CD14-positive monocyte (primary cell): ENCODE measurements around the gene SGCD. TPM values are rescaled to one million over a fixed set of nuclear protein-coding genes. Genes with fewer than 3 reads are reported as not detected.

ENCODE experiments used
- DNase-seq, 3 donors: peaks; one replicate each; pipeline ENCODE4 v3.0.0-alpha.2; 2011 to 2022
- H2AFZ ChIP-seq: 2 replicates; pipeline ENCODE4 v1.6.0; 2012; ENCODE audit warnings: mild to moderate bottlenecking, low read depth, low read length, inconsistent platforms; ENCODE audit not compliant: insufficient read depth, poor library complexity, severe bottlenecking
- H3K27ac ChIP-seq, 2 donors: 1 replicate in 1 of 2; 2 replicates in 1 of 2; pipeline ENCODE4 v1.5.1; 2012 to 2013; ENCODE audit warnings: low read length in 2 of 2, control low read depth in 1 of 2, inconsistent platforms in 1 of 2, low read depth in 1 of 2, mild to moderate bottlenecking in 1 of 2
- H3K27me3 ChIP-seq, 2 donors: one replicate each; pipeline versions ENCODE4 v1.6.0 to v1.6.1; 2011 to 2013; ENCODE audit warnings: low read length in 2 of 2; ENCODE audit not compliant: control insufficient read depth in 2 of 2, insufficient read depth in 2 of 2
- H3K36me3 ChIP-seq, 2 donors: replicated peaks in 1 of 2; 1 replicate in 1 of 2; 2 replicates in 1 of 2; pipeline versions ENCODE4 v1.5.1 to v1.6.1; 2012 to 2013; ENCODE audit warnings: low read length in 2 of 2, control low read depth in 1 of 2, inconsistent platforms in 1 of 2, mild to moderate bottlenecking in 1 of 2; ENCODE audit not compliant: insufficient read depth in 2 of 2, control insufficient read depth in 1 of 2
- H3K4me1 ChIP-seq, 2 donors: 1 replicate in 1 of 2; 2 replicates in 1 of 2; pipeline versions ENCODE4 v1.5.1 to v1.6.1; 2012 to 2013; ENCODE audit warnings: low read length in 2 of 2, control low read depth in 1 of 2, inconsistent platforms in 1 of 2, mild to moderate bottlenecking in 1 of 2, moderate library complexity in 1 of 2; ENCODE audit not compliant: insufficient read depth in 2 of 2, control insufficient read depth in 1 of 2
- H3K4me2 ChIP-seq: replicated peaks from 2 replicates; pipeline ENCODE3; 2012; ENCODE audit warnings: low read length, moderate library complexity, mild to moderate bottlenecking; ENCODE audit not compliant: poor library complexity, severe bottlenecking; ENCODE audit errors: extremely low read depth
- H3K4me3 ChIP-seq, 3 experiments: fragments of 200-600 bp in 1 of 3; sonication (generic) in 1 of 3; replicated peaks in 1 of 3; 1 replicate in 2 of 3; 2 replicates in 1 of 3; pipeline ENCODE4 v1.5.1; 2011 to 2013; ENCODE audit warnings: low read length in 3 of 3, mild to moderate bottlenecking in 3 of 3, control low read depth in 2 of 3, low read depth in 2 of 3, inconsistent platforms in 1 of 3, moderate library complexity in 1 of 3
- H3K79me2 ChIP-seq: 2 replicates; pipeline ENCODE4 v1.6.0; 2012; ENCODE audit warnings: mild to moderate bottlenecking, control low read depth, inconsistent platforms, low read length, moderate library complexity; ENCODE audit not compliant: insufficient read depth
- H3K9ac ChIP-seq: 2 replicates; pipeline ENCODE4 v1.6.0; 2017; ENCODE audit warnings: low read length, mild to moderate bottlenecking; ENCODE audit not compliant: insufficient read depth, poor library complexity, severe bottlenecking
- H3K9me3 ChIP-seq, 2 donors: replicated peaks in 1 of 2; 1 replicate in 1 of 2; 2 replicates in 1 of 2; pipeline versions ENCODE4 v1.5.1 to v1.6.1; 2012 to 2013; ENCODE audit warnings: low read length in 2 of 2, control low read depth in 1 of 2; ENCODE audit not compliant: control insufficient read depth in 1 of 2, insufficient read depth in 1 of 2
- H4K20me1 ChIP-seq: 2 replicates; pipeline ENCODE4 v1.6.0; 2012; ENCODE audit warnings: mild to moderate bottlenecking, low read length, control low read depth, moderate library complexity; ENCODE audit not compliant: insufficient read depth
- H3K27ac Mint-ChIP-seq, 7 donors: one replicate each; pipeline ENCODE4 v1.8.0; 2020; ENCODE audit warnings: mild to moderate bottlenecking in 7 of 7, mixed read lengths in 7 of 7, moderate library complexity in 6 of 7, inconsistent platforms in 2 of 7
- H3K27me3 Mint-ChIP-seq, 3 donors: one replicate each; pipeline ENCODE4 v1.8.0; 2021 to 2022; ENCODE audit warnings: low read depth in 3 of 3, mild to moderate bottlenecking in 3 of 3, mixed read lengths in 3 of 3, moderate library complexity in 3 of 3, inconsistent platforms in 1 of 3
- H3K36me3 Mint-ChIP-seq, 2 donors: one replicate each; pipeline ENCODE4 v1.8.0; 2020; ENCODE audit warnings: mixed read lengths in 2 of 2, inconsistent platforms in 1 of 2, mild to moderate bottlenecking in 1 of 2
- H3K4me1 Mint-ChIP-seq: one replicate; pipeline ENCODE4 v1.8.0; 2020; ENCODE audit warnings: mild to moderate bottlenecking, mixed read lengths
- H3K4me3 Mint-ChIP-seq, 2 donors: one replicate each; pipeline ENCODE4 v1.8.0; 2020; ENCODE audit warnings: mild to moderate bottlenecking in 2 of 2, mixed read lengths in 2 of 2, moderate library complexity in 1 of 2
- H3K9me3 Mint-ChIP-seq, 7 donors: one replicate each; pipeline ENCODE4 v1.8.0; 2020 to 2022; ENCODE audit warnings: mixed read lengths in 7 of 7, mild to moderate bottlenecking in 6 of 7, moderate library complexity in 6 of 7, inconsistent platforms in 2 of 7
- WGBS: methylation state at CpG from one replicate; pipeline ENCODE4 v1.1.5; 2013; ENCODE audit warnings: missing lambda C conversion rate; ENCODE audit not compliant: insufficient coverage; 5-methylcytosine and 5-hydroxymethylcytosine counted together
- intact Hi-C, 2 donors: fragments of 100-400 bp; cut with micrococcal nuclease; formaldehyde crosslinking; loops; one replicate each; pipeline versions ENCODE4 v1.15.0 to v1.15.1; 2023
- polyA plus RNA-seq, 3 donors: library from polyadenylated mRNA; depleted of rRNA in 1 of 3; unstranded in 2 of 3; stranded (reverse) in 1 of 3; fragments of 300-500 nt in 2 of 3; fragments of >200 nt in 1 of 3; fragmentation: Illumina TruSeq in 2 of 3; gene quantifications; 1 replicate in 2 of 3; 2 replicates in 1 of 3; pipeline ENCODE4 v1.2.3, GENCODE V29; 2012 to 2021
- TF ChIP-seq, protein P1 (sequence below): fragments of 200-600 bp; IDR thresholded peaks from one replicate; pipeline ENCODE4 v1.8.0; 2022; ENCODE audit warnings: antibody characterized with exemption, mild to moderate bottlenecking

SGCD gene
- polyA plus RNA-seq, 3 donors = not detected

DNA sequence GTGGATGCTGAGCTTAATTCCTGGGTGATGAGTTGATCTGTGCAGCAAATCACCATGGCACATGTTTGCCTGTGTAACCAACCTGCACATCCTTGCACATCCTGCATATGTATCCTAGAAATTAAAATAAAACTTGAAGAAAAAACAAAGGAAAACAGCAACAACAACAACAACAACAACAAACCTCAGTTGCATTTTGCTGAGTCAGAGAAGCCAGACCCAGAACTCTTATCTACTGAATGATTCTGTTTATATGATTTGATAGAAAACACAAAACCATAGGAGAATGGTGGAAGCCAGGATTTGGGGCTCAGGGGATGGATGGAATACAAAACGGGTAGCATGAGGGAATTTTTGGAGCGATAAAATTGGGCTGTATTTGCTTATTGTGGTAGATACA is 307.3 kb downstream of the SGCD start:
- no peaks in the 10 kb centered on the region for H3K36me3 ChIP-seq
- H3K27me3 ChIP-seq = no peaks in the 10 kb centered on the region
- Mint-ChIP-seq H3K27ac (no peak overlapping the region), H3K9me3 (peaks cover 0 to 5% (median 0%) of the 10 kb centered on the region in 7 donors), H3K4me1 (no peaks in the 10 kb centered on the region), H3K36me3 (no peaks in the 10 kb centered on the region), H3K27me3 (peaks cover 0 to 2% (median 0%) of the 10 kb centered on the region in 3 donors), H3K4me3 (no peak overlapping the region)
- H3K79me2 ChIP-seq = no peaks in the 10 kb centered on the region
- TF ChIP-seq, protein P1, sequence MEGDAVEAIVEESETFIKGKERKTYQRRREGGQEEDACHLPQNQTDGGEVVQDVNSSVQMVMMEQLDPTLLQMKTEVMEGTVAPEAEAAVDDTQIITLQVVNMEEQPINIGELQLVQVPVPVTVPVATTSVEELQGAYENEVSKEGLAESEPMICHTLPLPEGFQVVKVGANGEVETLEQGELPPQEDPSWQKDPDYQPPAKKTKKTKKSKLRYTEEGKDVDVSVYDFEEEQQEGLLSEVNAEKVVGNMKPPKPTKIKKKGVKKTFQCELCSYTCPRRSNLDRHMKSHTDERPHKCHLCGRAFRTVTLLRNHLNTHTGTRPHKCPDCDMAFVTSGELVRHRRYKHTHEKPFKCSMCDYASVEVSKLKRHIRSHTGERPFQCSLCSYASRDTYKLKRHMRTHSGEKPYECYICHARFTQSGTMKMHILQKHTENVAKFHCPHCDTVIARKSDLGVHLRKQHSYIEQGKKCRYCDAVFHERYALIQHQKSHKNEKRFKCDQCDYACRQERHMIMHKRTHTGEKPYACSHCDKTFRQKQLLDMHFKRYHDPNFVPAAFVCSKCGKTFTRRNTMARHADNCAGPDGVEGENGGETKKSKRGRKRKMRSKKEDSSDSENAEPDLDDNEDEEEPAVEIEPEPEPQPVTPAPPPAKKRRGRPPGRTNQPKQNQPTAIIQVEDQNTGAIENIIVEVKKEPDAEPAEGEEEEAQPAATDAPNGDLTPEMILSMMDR = no peak
- H3K9me3 ChIP-seq = peaks cover 0 to 2% of the 10 kb centered on the region in 2 donors
- H4K20me1 ChIP-seq = no peaks in the 10 kb centered on the region
- no peaks in the 10 kb centered on the region for H3K4me1 ChIP-seq
- intact Hi-C loops = no loop called here
- H3K4me2 ChIP-seq = no peak overlapping the region
- DNase-seq = no peak
- H3K27ac ChIP-seq = no peak overlapping the region
- WGBS = no CpG with 5 or more reads among the region's 2 CpGs
- H2AFZ ChIP-seq = no peak overlapping the region
- no peak overlapping the region for H3K4me3 ChIP-seq
- H3K9ac ChIP-seq = no peak overlapping the region

DNA sequence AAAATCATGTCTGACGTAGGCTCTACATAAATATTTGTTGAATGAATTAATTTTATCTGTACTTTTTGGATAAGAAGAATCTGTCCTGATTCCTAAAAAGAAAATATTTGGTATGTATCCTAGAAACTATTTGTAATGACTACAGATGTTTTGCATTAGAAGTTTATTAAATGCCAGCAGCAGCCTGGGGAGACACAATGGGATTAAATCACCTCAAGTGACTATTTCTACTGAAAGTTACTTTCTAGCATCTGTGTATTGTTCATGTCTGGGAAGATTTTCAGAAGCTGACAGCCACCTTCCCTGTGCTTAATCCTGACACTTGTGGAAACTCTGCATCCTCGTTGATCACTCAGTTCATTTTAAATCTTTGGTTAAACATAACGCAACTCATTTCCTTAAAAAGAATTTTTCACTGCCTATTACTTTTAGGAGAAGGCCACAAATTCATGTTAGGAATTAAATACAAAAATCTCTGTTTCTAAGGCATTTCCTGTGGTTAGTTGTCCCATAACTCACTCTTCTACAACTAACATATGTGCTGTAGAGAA is 313.8 kb downstream of the SGCD start:
- H3K36me3 Mint-ChIP-seq = no peaks in the 10 kb centered on the region
- H3K27me3 ChIP-seq = no peaks in the 10 kb centered on the region
- no peak overlapping the region for H3K9ac ChIP-seq
- H3K4me3 Mint-ChIP-seq = no peak overlapping the region
- H3K79me2 ChIP-seq = no peaks in the 10 kb centered on the region
- no CpG with 5 or more reads among the region's 3 CpGs for WGBS
- H4K20me1 ChIP-seq = no peaks in the 10 kb centered on the region
- H2AFZ ChIP-seq = no peak overlapping the region
- H3K4me2 ChIP-seq = no peak overlapping the region
- H3K4me3 ChIP-seq = no peak overlapping the region
- intact Hi-C loops = no loop called here
- H3K9me3 ChIP-seq = no peaks in the 10 kb centered on the region
- H3K27ac ChIP-seq = no peak overlapping the region
- peaks cover 0 to 5% (median 1%) of the 10 kb centered on the region in 3 donors for H3K27me3 Mint-ChIP-seq
- TF ChIP-seq, protein P1 = no peak
- no peaks in the 10 kb centered on the region for H3K4me1 ChIP-seq
- peaks cover 0 to 2% (median 0%) of the 10 kb centered on the region in 7 donors for H3K9me3 Mint-ChIP-seq
- no peak overlapping the region for H3K27ac Mint-ChIP-seq
- no peak for DNase-seq
- no peaks in the 10 kb centered on the region for H3K4me1 Mint-ChIP-seq
- no peaks in the 10 kb centered on the region for H3K36me3 ChIP-seq
